Measurements from ENCODE around the gene KCNJ9. TPM values are rescaled to one million over a fixed set of nuclear protein-coding genes. Genes with fewer than 3 reads are reported as not detected.
A peak's percentile ranks its signal among the peaks of the same experiment; 100 is the strongest.

The KCNJ9 gene
- total RNA-seq, 2 donors from 2014 or later, result 0.08 TPM; not detected in 1

- TF ChIP-seq CTCF (IDR thresholded peaks at IDR 0.05), result no peak
- no peak overlapping the region for H3K27ac ChIP-seq
- no peak overlapping the region for H3K4me3 ChIP-seq
- no peaks in the 10 kb centered on the region for H3K27me3 ChIP-seq
- no peaks in the 10 kb centered on the region for H3K9me3 ChIP-seq
- peaks cover 0 to 37% of the 10 kb centered on the region in 2 donors for H3K4me1 ChIP-seq
- no peaks in the 10 kb centered on the region for H3K36me3 ChIP-seq
- no peak for DNase-seq (ENCODE audit: low spot score)
These were observed 31.0 kb downstream of the KCNJ9 start for GRCh38 chr1:160112357-160112756.

GRCh38 chr1:160113407-160113806 lies 32.1 kb downstream of the KCNJ9 start:
- peaks cover 0 to 48% of the 10 kb centered on the region in 2 donors for H3K4me1 ChIP-seq
- H3K9me3 ChIP-seq, result no peaks in the 10 kb centered on the region
- TF ChIP-seq CTCF (IDR thresholded peaks at IDR 0.05), result no peak
- DNase-seq (ENCODE audit: low spot score), result no peak
- no peak overlapping the region for H3K4me3 ChIP-seq
- peak overlapping the region; percentile 67 to 90 for H3K27ac ChIP-seq
- no peaks in the 10 kb centered on the region for H3K27me3 ChIP-seq
- H3K36me3 ChIP-seq, result peaks cover 3% of the 10 kb centered on the region

DNA sequence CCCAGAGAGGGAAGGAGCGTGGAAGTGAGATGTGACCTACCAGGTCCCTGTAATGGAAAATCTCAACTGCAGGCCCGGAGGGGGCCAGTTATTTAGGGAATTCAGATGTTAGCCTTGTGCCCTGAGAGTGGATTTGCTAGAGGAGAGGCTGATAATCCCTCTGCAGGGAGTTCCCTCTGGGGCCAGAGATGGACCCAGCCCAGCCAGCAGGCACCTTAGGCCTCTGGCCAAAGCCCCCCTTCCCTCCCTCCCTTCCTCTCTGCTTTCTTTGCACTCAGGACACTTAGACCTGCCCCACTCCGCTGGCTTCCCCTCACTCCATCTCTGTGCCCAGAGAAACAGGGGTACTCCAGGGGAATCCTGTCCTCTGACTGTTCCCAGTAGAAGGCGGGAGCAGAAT lies 32.7 kb downstream of the KCNJ9 start:
- H3K27me3 ChIP-seq, result no peaks in the 10 kb centered on the region
- TF ChIP-seq CTCF (IDR thresholded peaks at IDR 0.05), result no peak
- peak overlapping the region; percentile 67 to 90 for H3K27ac ChIP-seq
- no peak overlapping the region for H3K4me3 ChIP-seq
- peaks cover 6% of the 10 kb centered on the region for H3K36me3 ChIP-seq
- H3K9me3 ChIP-seq, result no peaks in the 10 kb centered on the region
- H3K4me1 ChIP-seq, result peaks cover 0 to 51% of the 10 kb centered on the region in 2 donors
- no peak for DNase-seq (ENCODE audit: low spot score)

GRCh38 chr1:160115545-160116282 lies 34.4 kb downstream of the KCNJ9 start, which contains the start of gene ATP1A2:
Gene ATP1A2 (plus strand): TSS chr1:160115759. CDS start chr1:160115862, 103 bp downstream.
- Histone ChIP-seq H3K27ac (peak within 1 kb of the TSS; percentile 67 to 90), H3K4me3 (peak within 1 kb of the TSS; percentile 54 to 62), H3K4me1 (peaks cover 0 to 48% of the 10 kb centered on the region in 2 donors), H3K36me3 (peaks cover 8% of the 10 kb centered on the region), H3K27me3 (no peaks in the 10 kb centered on the region), H3K9me3 (no peaks in the 10 kb centered on the region)
- DNase-seq (ENCODE audit: low spot score), result no peak
- no peak for TF ChIP-seq CTCF (IDR thresholded peaks at IDR 0.05)

DNA sequence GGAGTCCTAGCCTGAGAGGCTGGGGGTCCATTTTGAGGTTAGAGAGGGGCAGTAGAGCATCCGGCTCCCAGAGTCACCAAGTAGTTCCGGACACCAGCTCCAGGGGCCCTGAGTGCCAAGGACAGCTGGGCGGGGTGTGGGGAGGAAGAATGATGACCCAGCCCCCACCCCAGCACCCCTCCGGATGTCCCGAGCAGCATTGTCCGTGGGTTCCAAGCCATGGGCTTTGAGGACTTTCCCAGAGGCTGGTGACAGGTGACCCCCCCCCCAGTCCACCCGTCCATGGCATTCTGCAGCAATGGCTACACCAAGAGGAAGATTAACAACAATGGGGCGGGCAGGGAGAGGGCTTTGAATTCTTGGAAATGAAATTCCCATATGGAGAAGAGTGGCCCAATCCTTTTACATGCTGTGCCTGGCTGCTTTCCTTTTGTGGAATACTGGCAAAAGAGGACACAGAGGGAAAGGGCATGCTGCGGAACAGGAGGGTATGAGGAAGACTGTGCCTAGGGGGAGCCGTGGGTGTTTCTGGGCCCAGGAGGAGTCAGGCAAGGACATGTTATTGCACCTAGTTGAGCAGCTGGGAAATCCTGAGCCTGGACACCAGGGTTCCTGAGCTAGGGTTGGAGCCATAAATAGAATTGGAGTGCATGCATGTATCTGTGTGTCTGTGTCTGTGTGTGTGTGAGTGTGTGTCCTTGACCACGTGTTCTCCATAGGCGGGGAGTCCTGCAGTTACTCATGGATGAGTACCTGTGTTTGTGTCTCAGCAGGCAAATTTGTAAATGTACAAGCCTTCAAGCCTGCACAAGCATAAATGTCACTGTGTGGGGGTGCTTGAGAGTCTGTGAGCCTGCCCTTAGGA lies 35.2 kb downstream of the KCNJ9 start:
- DNase-seq (ENCODE audit: low spot score), result no peak
- no peak for TF ChIP-seq CTCF (IDR thresholded peaks at IDR 0.05)
- Histone ChIP-seq H3K27me3 (no peaks in the 10 kb centered on the region), H3K9me3 (no peaks in the 10 kb centered on the region), H3K27ac (peak overlapping the region; percentile 67 to 90), H3K36me3 (peaks cover 16% of the 10 kb centered on the region), H3K4me1 (peaks cover 0 to 48% of the 10 kb centered on the region in 2 donors), H3K4me3 (peak overlapping the region; percentile 54 to 62)
